ENCODE results near the gene ITGA2B. TPM values are rescaled to one million over a fixed set of nuclear protein-coding genes. Genes with fewer than 3 reads are reported as not detected.

Gene ITGA2B
- total and polyA plus RNA-seq, 3 donors from 2014 or later: 5.1 to 6.7 (median 6.0) TPM

- H3K27ac ChIP-seq: no peak overlapping the region
- no peaks in the 10 kb centered on the region for H3K9me3 ChIP-seq
- no peaks in the 10 kb centered on the region for H3K36me3 ChIP-seq (ENCODE audit: low read depth, missing control alignments)
- H3K4me3 ChIP-seq: no peak overlapping the region
- intact Hi-C loops (cut with DNase I; ENCODE audit: low total_unique reads): no loop called here
- no peaks in the 10 kb centered on the region for H3K4me1 ChIP-seq
- TF ChIP-seq CTCF (IDR thresholded peaks at IDR 0.05) (peak; percentile 41 to 56 (median 42)), POLR2A (IDR thresholded peaks at IDR 0.05) (no peak)
- WGBS, 2 donors: 79 to 94% methylated on average over 3 of the region's 3 CpGs
- DNase-seq: peak; percentile 27
- no peaks in the 10 kb centered on the region for H3K27me3 ChIP-seq
Observed at GRCh38 chr17:44400226-44400847, 10.9 kb upstream of the ITGA2B start.

- H3K4me3 ChIP-seq: no peak overlapping the region
- no peak for DNase-seq
- WGBS, 2 donors: 92% methylated on average over 31 to 41 of the region's 41 CpGs
- TF ChIP-seq CTCF (IDR thresholded peaks at IDR 0.05) (no peak), POLR2A (IDR thresholded peaks at IDR 0.05) (no peak)
- no peaks in the 10 kb centered on the region for H3K36me3 ChIP-seq (ENCODE audit: low read depth, missing control alignments)
- H3K27me3 ChIP-seq: no peaks in the 10 kb centered on the region
- no peaks in the 10 kb centered on the region for H3K9me3 ChIP-seq
- no peaks in the 10 kb centered on the region for H3K4me1 ChIP-seq
- H3K27ac ChIP-seq: no peak overlapping the region
- intact Hi-C loops (cut with DNase I; ENCODE audit: low total_unique reads): no loop called here
Observed at GRCh38 chr17:44398692-44399691, 9.5 kb upstream of the ITGA2B start.

- H3K36me3 ChIP-seq (ENCODE audit: low read depth, missing control alignments): no peaks in the 10 kb centered on the region
- TF ChIP-seq CTCF (IDR thresholded peaks at IDR 0.05): no peak
- TF ChIP-seq POLR2A (IDR thresholded peaks at IDR 0.05): no peak
- intact Hi-C loops (cut with DNase I; ENCODE audit: low total_unique reads): no loop called here
- H3K27me3 ChIP-seq: no peaks in the 10 kb centered on the region
- H3K9me3 ChIP-seq: no peaks in the 10 kb centered on the region
- H3K4me1 ChIP-seq: no peaks in the 10 kb centered on the region
- no peak overlapping the region for H3K4me3 ChIP-seq
- WGBS, 2 donors: 93% methylated on average over 7 to 8 of the region's 8 CpGs
- no peak for DNase-seq
- no peak overlapping the region for H3K27ac ChIP-seq
Observed at GRCh38 chr17:44397479-44398440, 8.3 kb upstream of the ITGA2B start.

GRCh38 chr17:44396946-44397345 is 7.5 kb upstream of the ITGA2B start:
- Histone ChIP-seq H3K36me3 (ENCODE audit: low read depth, missing control alignments) (no peaks in the 10 kb centered on the region), H3K9me3 (no peaks in the 10 kb centered on the region), H3K4me1 (no peaks in the 10 kb centered on the region), H3K27ac (no peak overlapping the region), H3K27me3 (no peaks in the 10 kb centered on the region), H3K4me3 (no peak overlapping the region)
- TF ChIP-seq CTCF (IDR thresholded peaks at IDR 0.05) (no peak), POLR2A (IDR thresholded peaks at IDR 0.05) (no peak)
- 89 to 92% methylated on average over 5 of the region's 5 CpGs for WGBS, 2 donors
- intact Hi-C loops (cut with DNase I; ENCODE audit: low total_unique reads): no loop called here
- DNase-seq: no peak
